ENCODE data around the gene MVK. TPM values are rescaled to one million over a fixed set of nuclear protein-coding genes. Genes with fewer than 3 reads are reported as not detected.

The MVK gene
- total RNA-seq, 4 donors from 2014 or later = 7.1 to 12.0 (median 9.9) TPM

DNA sequence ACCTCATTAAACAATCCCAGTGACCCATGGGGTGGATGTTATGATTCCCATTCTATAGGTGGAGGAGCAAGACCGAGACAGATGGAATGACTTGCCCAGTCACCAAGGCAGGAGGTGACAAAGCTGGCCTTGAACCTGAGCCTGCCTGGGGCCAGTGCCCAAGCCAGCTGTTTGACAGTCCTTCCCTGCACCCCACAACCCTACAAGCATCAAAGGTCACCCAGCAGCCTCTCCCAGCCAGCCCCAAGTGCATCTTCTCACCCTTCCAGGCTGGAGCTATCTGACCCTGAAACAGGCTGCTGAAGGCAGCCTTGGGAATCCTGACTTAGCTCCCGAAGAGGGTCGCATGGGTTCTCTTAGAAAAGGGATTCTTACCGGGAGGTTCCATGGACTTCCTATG is 20.6 kb upstream of the MVK start:
- TF ChIP-seq, protein P1, sequence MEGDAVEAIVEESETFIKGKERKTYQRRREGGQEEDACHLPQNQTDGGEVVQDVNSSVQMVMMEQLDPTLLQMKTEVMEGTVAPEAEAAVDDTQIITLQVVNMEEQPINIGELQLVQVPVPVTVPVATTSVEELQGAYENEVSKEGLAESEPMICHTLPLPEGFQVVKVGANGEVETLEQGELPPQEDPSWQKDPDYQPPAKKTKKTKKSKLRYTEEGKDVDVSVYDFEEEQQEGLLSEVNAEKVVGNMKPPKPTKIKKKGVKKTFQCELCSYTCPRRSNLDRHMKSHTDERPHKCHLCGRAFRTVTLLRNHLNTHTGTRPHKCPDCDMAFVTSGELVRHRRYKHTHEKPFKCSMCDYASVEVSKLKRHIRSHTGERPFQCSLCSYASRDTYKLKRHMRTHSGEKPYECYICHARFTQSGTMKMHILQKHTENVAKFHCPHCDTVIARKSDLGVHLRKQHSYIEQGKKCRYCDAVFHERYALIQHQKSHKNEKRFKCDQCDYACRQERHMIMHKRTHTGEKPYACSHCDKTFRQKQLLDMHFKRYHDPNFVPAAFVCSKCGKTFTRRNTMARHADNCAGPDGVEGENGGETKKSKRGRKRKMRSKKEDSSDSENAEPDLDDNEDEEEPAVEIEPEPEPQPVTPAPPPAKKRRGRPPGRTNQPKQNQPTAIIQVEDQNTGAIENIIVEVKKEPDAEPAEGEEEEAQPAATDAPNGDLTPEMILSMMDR (IDR thresholded peaks at IDR 0.05) = no peak
- no peak for ATAC-seq (ENCODE audit: low FRiP score)
- no peak for DNase-seq (ENCODE audit: low spot score)

DNA sequence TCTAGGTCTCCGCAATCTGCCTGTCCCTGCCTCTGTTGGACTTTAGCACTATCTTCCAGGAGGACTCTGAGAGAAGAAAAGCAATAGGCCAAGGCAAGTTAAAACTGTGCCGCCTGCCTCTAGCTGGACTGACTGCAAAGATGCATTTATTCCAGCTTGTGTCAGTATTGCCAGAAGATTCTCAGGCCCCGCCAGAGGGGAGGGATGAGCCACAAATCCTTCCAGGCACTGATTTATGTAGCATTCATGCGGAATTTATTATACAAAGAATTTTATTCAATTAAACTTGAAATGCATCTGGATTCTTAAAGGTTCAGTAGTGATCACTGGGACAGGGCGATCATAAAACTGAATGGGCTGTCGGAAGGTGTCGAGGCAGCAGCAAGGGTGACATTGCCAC is 20.1 kb upstream of the MVK start:
- ATAC-seq (ENCODE audit: low FRiP score) = no peak
- DNase-seq (ENCODE audit: low spot score) = no peak
- TF ChIP-seq, protein P1 (IDR thresholded peaks at IDR 0.05) = no peak

DNA sequence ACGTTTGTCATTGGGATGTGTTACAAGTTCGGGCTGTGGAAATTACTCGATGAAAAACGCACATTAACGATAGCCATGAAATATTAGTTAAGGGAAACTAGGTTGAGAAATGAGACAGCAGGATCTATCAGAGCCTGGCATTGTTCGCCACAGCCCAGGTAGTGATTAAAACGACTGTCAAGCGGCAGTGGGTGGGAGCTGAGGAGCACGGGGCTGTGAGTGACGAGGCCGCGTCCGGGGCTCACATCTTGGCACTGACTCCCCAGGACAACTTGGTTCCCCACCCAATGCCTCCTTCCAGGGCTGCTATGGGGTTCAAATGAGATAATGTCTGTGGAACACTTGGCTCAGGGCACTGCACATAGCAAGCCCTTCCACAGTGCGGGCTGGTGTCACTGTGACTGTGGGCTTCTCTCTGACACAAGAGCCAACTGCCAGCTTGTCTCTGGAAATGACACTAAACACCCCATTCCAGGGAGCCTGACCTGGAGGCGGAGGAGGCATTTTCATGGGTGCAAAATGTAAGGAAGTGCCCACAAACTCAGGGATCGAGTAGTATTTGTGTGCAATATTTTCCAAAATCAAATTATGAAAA is 19.6 kb upstream of the MVK start:
- TF ChIP-seq, protein P1 (IDR thresholded peaks at IDR 0.05) = no peak
- DNase-seq (ENCODE audit: low spot score) = no peak
- ATAC-seq (ENCODE audit: low FRiP score) = no peak

DNA sequence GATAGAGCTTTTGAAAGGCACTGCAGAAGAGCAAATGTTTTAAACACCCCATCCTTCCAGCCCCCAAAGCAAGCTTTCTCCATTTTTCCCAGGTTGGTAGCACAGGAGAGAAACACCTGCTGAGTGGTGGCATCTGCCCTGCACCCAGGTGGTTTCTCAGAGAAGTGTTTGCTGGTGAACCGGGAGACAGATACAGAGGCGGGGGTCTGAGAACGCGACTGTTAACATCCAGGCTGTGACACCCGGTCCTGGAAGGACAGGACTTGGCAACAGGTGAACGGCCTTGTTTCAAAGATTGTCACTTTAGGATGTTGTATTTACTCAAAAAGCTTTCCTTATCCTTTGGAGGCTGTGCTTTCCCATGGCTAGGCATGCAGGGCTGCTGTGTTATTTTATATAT is 18.8 kb upstream of the MVK start:
- no peak for ATAC-seq (ENCODE audit: low FRiP score)
- DNase-seq (ENCODE audit: low spot score) = no peak
- TF ChIP-seq, protein P1 (IDR thresholded peaks at IDR 0.05) = no peak

DNA sequence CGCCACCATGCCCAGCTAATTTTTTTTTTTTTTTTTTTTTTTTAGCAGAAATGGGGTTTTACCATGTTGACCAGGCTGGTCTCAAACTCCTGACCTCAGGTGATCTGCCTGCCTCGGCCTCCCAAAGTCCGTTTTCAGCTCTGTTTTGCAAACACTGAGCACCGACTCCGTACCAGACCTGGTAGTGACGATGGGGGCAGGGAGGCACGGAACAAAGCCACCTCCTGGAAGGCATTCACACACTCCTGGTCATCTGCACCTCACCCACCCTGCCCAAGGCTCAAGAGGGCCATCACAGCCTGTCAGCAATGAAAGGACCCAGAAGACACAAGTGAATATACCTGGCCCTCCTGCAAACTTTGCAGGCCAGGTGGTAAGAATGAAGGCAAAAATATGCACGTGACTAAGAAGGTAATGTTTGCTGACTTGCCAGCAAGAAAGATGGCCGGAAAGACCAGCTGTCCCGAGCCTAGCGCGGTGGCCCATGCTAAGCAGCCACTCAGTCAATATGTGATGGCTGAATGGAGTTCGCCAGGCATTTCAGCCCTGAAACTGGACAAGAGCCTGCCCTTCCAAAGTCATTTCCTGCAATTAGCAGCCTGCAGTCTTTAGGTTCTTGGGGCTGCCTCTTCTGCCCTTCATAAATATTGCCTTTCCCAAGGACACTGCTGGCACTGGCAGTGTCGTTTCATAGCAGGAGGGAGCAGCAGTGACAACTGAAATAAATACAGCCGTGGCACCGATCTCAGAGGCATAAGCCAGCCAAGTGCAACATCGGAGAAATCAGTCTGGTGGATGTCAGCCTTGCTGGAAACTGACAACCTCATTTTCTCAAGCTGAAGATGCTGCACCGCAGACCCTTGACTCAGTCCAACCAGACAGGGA is 17.9 kb upstream of the MVK start:
- ATAC-seq (ENCODE audit: low FRiP score) (no peak), DNase-seq (ENCODE audit: low spot score) (no peak)
- TF ChIP-seq, protein P1 (IDR thresholded peaks at IDR 0.05) = no peak

DNA sequence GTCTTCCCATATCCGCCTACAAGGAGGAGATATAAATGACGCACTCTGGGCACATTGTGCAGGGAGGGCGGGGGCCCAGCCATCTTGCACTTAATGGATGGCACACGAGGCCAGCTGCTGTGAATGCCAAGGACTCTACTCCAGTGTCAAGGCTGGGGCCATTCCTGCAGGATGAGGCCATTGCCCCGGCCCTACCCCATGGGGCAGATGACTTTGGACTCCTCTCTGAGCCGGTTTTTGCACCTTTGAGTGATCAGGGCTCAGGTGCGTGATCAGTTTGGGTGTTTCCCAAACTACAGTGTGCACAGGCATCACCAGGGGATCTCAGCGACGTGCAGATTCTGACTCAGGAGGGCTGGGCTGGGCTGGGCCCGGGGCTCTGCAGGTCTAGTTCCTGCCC is 16.4 kb upstream of the MVK start:
- ATAC-seq (ENCODE audit: low FRiP score) (no peak), DNase-seq (ENCODE audit: low spot score) (no peak)
- TF ChIP-seq, protein P1 (IDR thresholded peaks at IDR 0.05) = no peak

DNA sequence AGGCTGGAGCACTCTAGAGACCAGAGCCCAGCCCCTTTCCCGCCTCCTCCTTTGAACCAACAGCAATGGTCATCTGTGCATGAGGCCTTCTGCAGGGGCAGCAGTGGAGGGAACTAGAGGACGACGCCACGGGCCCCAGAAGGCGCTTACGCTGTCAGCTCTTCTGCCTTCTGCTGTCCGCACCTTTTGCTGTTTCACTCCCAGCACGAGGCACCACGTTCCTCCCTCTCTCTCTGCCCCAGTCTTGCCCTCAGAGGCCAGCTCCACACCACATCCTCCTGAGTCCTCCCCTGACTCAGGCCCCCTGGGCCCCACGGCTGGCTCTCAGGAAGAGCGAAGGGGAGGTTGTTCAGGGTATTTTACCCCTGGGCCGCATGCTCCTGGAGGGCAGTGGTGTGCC is 15.8 kb upstream of the MVK start:
- DNase-seq (ENCODE audit: low spot score) (no peak), ATAC-seq (ENCODE audit: low FRiP score) (no peak)
- TF ChIP-seq, protein P1 (IDR thresholded peaks at IDR 0.05) = no peak
